ENCODE results near the gene RFXAP. TPM values are rescaled to one million over a fixed set of nuclear protein-coding genes. Genes with fewer than 3 reads are reported as not detected.
A peak's percentile ranks its signal among the peaks of the same experiment; 100 is the strongest.

The RFXAP gene
- total and polyA plus RNA-seq, 2 donors (not counting 3 experiments of a cell fraction or from before 2014, with no cell fraction given): 3.0 to 7.2 TPM

DNA sequence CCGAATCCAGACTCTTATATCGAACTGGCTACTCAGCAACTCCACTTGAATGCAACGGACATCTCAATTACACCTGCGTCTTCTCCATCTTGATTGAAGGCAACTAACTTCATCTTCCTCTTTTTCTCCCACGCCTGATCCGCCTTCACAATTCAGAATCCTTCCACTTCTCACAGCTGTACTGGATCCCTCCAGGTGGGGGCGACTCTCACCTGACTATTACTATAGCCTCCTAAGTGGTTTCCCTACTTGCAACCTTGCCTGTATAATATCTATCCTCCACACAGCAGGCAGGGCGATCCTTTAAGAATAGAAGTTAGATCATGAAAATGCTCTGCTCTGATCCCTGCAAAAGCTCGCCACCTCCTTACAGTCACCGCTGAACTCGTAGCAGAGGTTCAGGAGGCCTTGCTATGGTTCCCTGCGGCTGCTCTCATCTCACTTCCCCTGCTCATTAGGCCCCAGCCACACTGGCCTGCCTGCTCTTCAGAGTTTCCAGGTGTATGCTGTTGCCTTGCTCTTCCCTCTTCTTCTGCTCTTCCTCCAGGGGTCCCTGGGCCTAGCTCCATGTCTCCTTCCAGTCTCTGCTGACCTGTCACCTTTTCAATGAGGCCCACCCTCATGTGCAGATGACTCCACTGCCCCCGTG, 31.9 kb downstream of the RFXAP start:
- Histone ChIP-seq H3K27ac (ENCODE audit: insufficient read depth, low read depth, low read length) (no peak overlapping the region), H3K4me1 (ENCODE audit: control insufficient read depth, extremely low read depth, insufficient read depth, low read length) (peaks cover 5% of the 10 kb centered on the region), H3K79me2 (ENCODE audit: control insufficient read depth, insufficient read depth, low read length) (no peaks in the 10 kb centered on the region), H2AFZ (ENCODE audit: low read depth, low read length) (no peak overlapping the region), H3K9me3 (replicated peaks; ENCODE audit: control insufficient read depth, insufficient read depth, low read length) (no peaks in the 10 kb centered on the region), H4K20me1 (replicated peaks; ENCODE audit: control insufficient read depth, extremely low read depth, insufficient read depth, low read length) (no peaks in the 10 kb centered on the region), H3K4me2 (ENCODE audit: insufficient read depth, low read length) (no peak overlapping the region), H3K9me1 (replicated peaks; ENCODE audit: control insufficient read depth, extremely low read depth, insufficient read depth, low read length) (no peaks in the 10 kb centered on the region), H3K27me3 (ENCODE audit: control insufficient read depth in 2 of 2, insufficient read depth in 2 of 2, low read length in 2 of 2) (no peaks in the 10 kb centered on the region), H3K4me3 (replicated peaks in 1 of 3; ENCODE audit: insufficient read depth in 1 of 3, low read depth in 1 of 3, low read length in 3 of 3) (no peak overlapping the region), H3K36me3 (ENCODE audit: control insufficient read depth in 2 of 2, extremely low read depth in 1 of 2, insufficient read depth in 2 of 2, low read length in 2 of 2) (peaks cover 0 to 3% of the 10 kb centered on the region in 2 experiments), H3K9ac (replicated peaks; ENCODE audit: extremely low read depth, insufficient read depth, low read length) (no peak overlapping the region)
- peak; percentile 28 for FAIRE-seq
- CTCF ChIA-PET: interaction anchor here (0.6 to 5.0 kb wide), 10 partner anchors 13 to 568 kb away, joined by 3 to 76 read pairs (median 3); partner anchors contain the start of gene EXOSC8
- TF ChIP-seq FOS (IDR thresholded peaks at IDR 0.05; ENCODE audit: borderline replicate concordance, insufficient read depth, low read length): no peak
- TF ChIP-seq, protein P1, sequence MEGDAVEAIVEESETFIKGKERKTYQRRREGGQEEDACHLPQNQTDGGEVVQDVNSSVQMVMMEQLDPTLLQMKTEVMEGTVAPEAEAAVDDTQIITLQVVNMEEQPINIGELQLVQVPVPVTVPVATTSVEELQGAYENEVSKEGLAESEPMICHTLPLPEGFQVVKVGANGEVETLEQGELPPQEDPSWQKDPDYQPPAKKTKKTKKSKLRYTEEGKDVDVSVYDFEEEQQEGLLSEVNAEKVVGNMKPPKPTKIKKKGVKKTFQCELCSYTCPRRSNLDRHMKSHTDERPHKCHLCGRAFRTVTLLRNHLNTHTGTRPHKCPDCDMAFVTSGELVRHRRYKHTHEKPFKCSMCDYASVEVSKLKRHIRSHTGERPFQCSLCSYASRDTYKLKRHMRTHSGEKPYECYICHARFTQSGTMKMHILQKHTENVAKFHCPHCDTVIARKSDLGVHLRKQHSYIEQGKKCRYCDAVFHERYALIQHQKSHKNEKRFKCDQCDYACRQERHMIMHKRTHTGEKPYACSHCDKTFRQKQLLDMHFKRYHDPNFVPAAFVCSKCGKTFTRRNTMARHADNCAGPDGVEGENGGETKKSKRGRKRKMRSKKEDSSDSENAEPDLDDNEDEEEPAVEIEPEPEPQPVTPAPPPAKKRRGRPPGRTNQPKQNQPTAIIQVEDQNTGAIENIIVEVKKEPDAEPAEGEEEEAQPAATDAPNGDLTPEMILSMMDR (IDR thresholded peaks at IDR 0.05; ENCODE audit: extremely low read depth in 1 of 2, insufficient read depth in 1 of 2, low read depth in 1 of 2, low read length in 2 of 2): peak; percentile 35 to 42
- BruUV-seq (replicated peaks): no TSS peak
- DNase-seq (ENCODE audit: low read depth, low spot score): peak; percentile 37
- POLR2A ChIA-PET: no interaction called here
- intact Hi-C loops (cut with micrococcal nuclease) (loop anchor here (2.0 kb wide), 1 partner anchor 130 kb away; no protein-coding TSS in a partner anchor), dilution Hi-C loops (cut with MboI; ENCODE audit: extremely low pct_ligation_motif_present, low sequenced_read_pairs) (loop anchor here (25.0 kb wide), 1 partner anchor 136 kb away; the partner anchor contains the start of gene ALG5)

DNA sequence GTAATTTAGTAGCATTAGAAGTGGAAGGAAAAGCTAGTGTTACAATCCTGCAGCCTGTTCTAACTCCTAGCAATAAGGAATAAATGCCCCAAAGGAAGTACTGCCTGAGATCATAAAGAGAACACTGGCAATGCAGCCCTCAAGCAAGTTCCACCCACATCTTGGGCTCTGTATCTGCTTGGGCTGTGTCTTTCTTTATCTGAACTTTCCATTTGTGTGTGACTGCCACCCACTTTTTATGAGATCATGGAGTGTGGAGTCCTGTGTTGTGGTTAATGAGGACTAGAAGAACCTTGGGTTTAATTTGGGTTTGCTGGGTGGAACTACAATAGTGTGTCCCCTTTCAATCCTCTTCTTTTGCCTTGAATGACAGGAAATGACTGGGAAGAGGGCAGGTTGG, 38.2 kb downstream of the RFXAP start:
- peaks cover 0 to 3% of the 10 kb centered on the region in 2 experiments for H3K36me3 ChIP-seq (ENCODE audit: control insufficient read depth in 2 of 2, extremely low read depth in 1 of 2, insufficient read depth in 2 of 2, low read length in 2 of 2)
- H3K4me1 ChIP-seq (ENCODE audit: control insufficient read depth, extremely low read depth, insufficient read depth, low read length): peaks cover 10% of the 10 kb centered on the region
- no peak overlapping the region for H3K4me3 ChIP-seq (replicated peaks in 1 of 3; ENCODE audit: insufficient read depth in 1 of 3, low read depth in 1 of 3, low read length in 3 of 3)
- no peak for TF ChIP-seq POLR2AphosphoS5 (IDR thresholded peaks at IDR 0.05; ENCODE audit: insufficient read depth, low read depth, low read length)
- no peak for TF ChIP-seq FOS (IDR thresholded peaks at IDR 0.05; ENCODE audit: borderline replicate concordance, insufficient read depth, low read length)
- TF ChIP-seq EZH2 (IDR thresholded peaks at IDR 0.05; ENCODE audit: borderline replicate concordance, low read depth, low read length, severe bottlenecking): no peak
- TF ChIP-seq, protein P1 (IDR thresholded peaks at IDR 0.05; ENCODE audit: extremely low read depth in 1 of 2, insufficient read depth in 1 of 2, low read depth in 1 of 2, low read length in 2 of 2): no peak
- TF ChIP-seq, protein P2, sequence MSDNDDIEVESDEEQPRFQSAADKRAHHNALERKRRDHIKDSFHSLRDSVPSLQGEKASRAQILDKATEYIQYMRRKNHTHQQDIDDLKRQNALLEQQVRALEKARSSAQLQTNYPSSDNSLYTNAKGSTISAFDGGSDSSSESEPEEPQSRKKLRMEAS (IDR thresholded peaks at IDR 0.05; ENCODE audit: insufficient read depth, insufficient read length): no peak
- no peak for TF ChIP-seq POLR2A (IDR thresholded peaks at IDR 0.05; ENCODE audit: low read depth, low read length)
- TF ChIP-seq GATA2 (IDR thresholded peaks at IDR 0.05; ENCODE audit: insufficient read depth, insufficient read length, low read depth, low read length): no peak
- TF ChIP-seq MYC (IDR thresholded peaks at IDR 0.05; ENCODE audit: low read depth, low read length): no peak
- no peak for TF ChIP-seq JUN (IDR thresholded peaks at IDR 0.05; ENCODE audit: borderline replicate concordance, insufficient read depth, insufficient read length, low read depth)
- no peaks in the 10 kb centered on the region for H3K79me2 ChIP-seq (ENCODE audit: control insufficient read depth, insufficient read depth, low read length)
- no peak overlapping the region for H2AFZ ChIP-seq (ENCODE audit: low read depth, low read length)
- intact Hi-C loops (cut with micrococcal nuclease) (loop anchor here (5.0 kb wide), 1 partner anchor 200 kb away; the partner anchor contains the start of gene SUPT20H), dilution Hi-C loops (cut with MboI; ENCODE audit: extremely low pct_ligation_motif_present, low sequenced_read_pairs) (loop anchor here (25.0 kb wide), 1 partner anchor 130 kb away; the partner anchor contains the start of gene ALG5)
- no peak for DNase-seq (ENCODE audit: low read depth, low spot score)
- no peak overlapping the region for H3K4me2 ChIP-seq (ENCODE audit: insufficient read depth, low read length)
- POLR2A ChIA-PET: no interaction called here
- H3K9me3 ChIP-seq (replicated peaks; ENCODE audit: control insufficient read depth, insufficient read depth, low read length): no peaks in the 10 kb centered on the region
- no peak overlapping the region for H3K27ac ChIP-seq (ENCODE audit: insufficient read depth, low read depth, low read length)
- no peak overlapping the region for H3K9ac ChIP-seq (replicated peaks; ENCODE audit: extremely low read depth, insufficient read depth, low read length)
- H3K27me3 ChIP-seq (ENCODE audit: control insufficient read depth in 2 of 2, insufficient read depth in 2 of 2, low read length in 2 of 2): no peaks in the 10 kb centered on the region
- H4K20me1 ChIP-seq (replicated peaks; ENCODE audit: control insufficient read depth, extremely low read depth, insufficient read depth, low read length): no peaks in the 10 kb centered on the region
- no peaks in the 10 kb centered on the region for H3K9me1 ChIP-seq (replicated peaks; ENCODE audit: control insufficient read depth, extremely low read depth, insufficient read depth, low read length)
- CTCF ChIA-PET: interaction anchor here (1.3 to 11.0 kb wide), 7 partner anchors 14 to 403 kb away, joined by 4 to 359 read pairs (median 17); no protein-coding TSS in a partner anchor
- no TSS peak for BruUV-seq (replicated peaks)
- peak; percentile 59 for FAIRE-seq
